ENCODE data around the gene SKIC8.

DNA sequence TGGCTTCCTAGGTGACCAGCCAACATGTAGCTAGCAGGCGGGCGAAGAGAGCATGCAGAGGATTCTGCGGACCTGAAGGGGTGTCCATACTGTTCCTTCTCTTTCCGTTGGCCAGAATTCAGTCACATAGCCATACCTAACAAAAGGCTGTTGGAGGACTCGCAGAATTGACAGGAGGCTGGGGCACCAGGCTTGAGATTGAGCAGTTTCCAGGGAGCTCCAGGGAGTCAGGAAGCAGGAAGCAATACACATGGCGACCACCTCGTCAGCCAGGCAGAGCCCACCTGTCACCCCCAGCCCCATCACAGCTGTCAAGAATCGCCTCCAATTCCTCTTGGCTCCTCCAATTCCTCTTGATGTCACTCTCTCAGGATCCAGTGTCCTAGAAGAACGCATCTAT is 48.3 kb downstream of the SKIC8 start:
- TF ChIP-seq POLR2A (IDR thresholded peaks at IDR 0.05) = no peak
- TF ChIP-seq, protein P1, sequence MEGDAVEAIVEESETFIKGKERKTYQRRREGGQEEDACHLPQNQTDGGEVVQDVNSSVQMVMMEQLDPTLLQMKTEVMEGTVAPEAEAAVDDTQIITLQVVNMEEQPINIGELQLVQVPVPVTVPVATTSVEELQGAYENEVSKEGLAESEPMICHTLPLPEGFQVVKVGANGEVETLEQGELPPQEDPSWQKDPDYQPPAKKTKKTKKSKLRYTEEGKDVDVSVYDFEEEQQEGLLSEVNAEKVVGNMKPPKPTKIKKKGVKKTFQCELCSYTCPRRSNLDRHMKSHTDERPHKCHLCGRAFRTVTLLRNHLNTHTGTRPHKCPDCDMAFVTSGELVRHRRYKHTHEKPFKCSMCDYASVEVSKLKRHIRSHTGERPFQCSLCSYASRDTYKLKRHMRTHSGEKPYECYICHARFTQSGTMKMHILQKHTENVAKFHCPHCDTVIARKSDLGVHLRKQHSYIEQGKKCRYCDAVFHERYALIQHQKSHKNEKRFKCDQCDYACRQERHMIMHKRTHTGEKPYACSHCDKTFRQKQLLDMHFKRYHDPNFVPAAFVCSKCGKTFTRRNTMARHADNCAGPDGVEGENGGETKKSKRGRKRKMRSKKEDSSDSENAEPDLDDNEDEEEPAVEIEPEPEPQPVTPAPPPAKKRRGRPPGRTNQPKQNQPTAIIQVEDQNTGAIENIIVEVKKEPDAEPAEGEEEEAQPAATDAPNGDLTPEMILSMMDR (IDR thresholded peaks at IDR 0.05) = no peak
